Body of pancreas (tissue), 4 donors: ENCODE results near the gene NEDD4L.

ENCODE experiments used
- CTCF ChIP-seq, 7 experiments: fragments of 450-650 bp in 4 of 7; fragments of 200-600 bp in 3 of 7; sonication (generic) in 3 of 7; IDR thresholded peaks; one replicate each; pipeline ENCODE4 v1.5.1; 2016 to 2019; ENCODE audit warnings: antibody characterized with exemption in 7 of 7
- POLR2A ChIP-seq, 3 donors: fragments of 450-650 bp; IDR thresholded peaks; one replicate each; pipeline ENCODE4 v1.6.1; 2016; ENCODE audit warnings: antibody characterized with exemption in 3 of 3, mild to moderate bottlenecking in 2 of 3

- no peak for TF ChIP-seq POLR2A (IDR thresholded peaks at IDR 0.05)
- no peak for TF ChIP-seq CTCF (IDR thresholded peaks at IDR 0.05)
These were observed 46.2 kb upstream of the NEDD4L start for GRCh38 chr18:57997820-57998219.
